NOMO-1 treated with dmso at 0.1 percent for 144 hours (cell line): Measurements from ENCODE around the gene CLNK.

Experiments used
- DNase-seq: peaks from one replicate; lab custom pipeline; 2025; ENCODE audit not compliant: unreplicated experiment; lab: John Stamatoyannopoulos, UW

The CLNK gene

GRCh38 chr4:10701702-10702460 is 17.3 kb upstream of the CLNK start:
- DNase-seq: no peak

- DNase-seq: no peak
These were observed 16.6 kb upstream of the CLNK start for GRCh38 chr4:10701161-10701560.

- DNase-seq: no peak
These were observed 13.6 kb upstream of the CLNK start for GRCh38 chr4:10698172-10698571.

- DNase-seq: no peak
These were observed 12.5 kb upstream of the CLNK start for GRCh38 chr4:10697086-10697485.

GRCh38 chr4:10696253-10696652 is 11.7 kb upstream of the CLNK start:
- DNase-seq: no peak

- no peak for DNase-seq
These were observed 10.3 kb upstream of the CLNK start for GRCh38 chr4:10694828-10695209.

- DNase-seq: no peak
These were observed 9.7 kb upstream of the CLNK start for GRCh38 chr4:10694151-10694827.

- DNase-seq: no peak
These were observed 7.1 kb upstream of the CLNK start for GRCh38 chr4:10691651-10692050.

- DNase-seq: peak; percentile 44
These were observed 5.8 kb upstream of the CLNK start for GRCh38 chr4:10690185-10690907.

GRCh38 chr4:10688846-10689245 is 4.3 kb upstream of the CLNK start:
- no peak for DNase-seq

GRCh38 chr4:10688022-10688421 is 3.5 kb upstream of the CLNK start:
- DNase-seq: no peak

GRCh38 chr4:10687526-10687925 is 3.0 kb upstream of the CLNK start:
- no peak for DNase-seq

GRCh38 chr4:10682397-10682796 is 2.2 kb downstream of the CLNK start:
- no peak for DNase-seq

- no peak for DNase-seq
These were observed 6.6 kb downstream of the CLNK start for GRCh38 chr4:10677796-10678497.

- DNase-seq: no peak
These were observed 10.7 kb downstream of the CLNK start for GRCh38 chr4:10673817-10674369.

GRCh38 chr4:10672379-10672778 is 12.2 kb downstream of the CLNK start:
- no peak for DNase-seq

- DNase-seq: no peak
These were observed 12.8 kb downstream of the CLNK start for GRCh38 chr4:10671799-10672198.

GRCh38 chr4:10671366-10671765 is 13.2 kb downstream of the CLNK start:
- no peak for DNase-seq

GRCh38 chr4:10670321-10670720 is 14.2 kb downstream of the CLNK start:
- no peak for DNase-seq

GRCh38 chr4:10667701-10668326 is 16.8 kb downstream of the CLNK start:
- no peak for DNase-seq

- no peak for DNase-seq
These were observed 18.0 kb downstream of the CLNK start for GRCh38 chr4:10666616-10667015.
